Kidney epithelial cell (primary cell): ENCODE measurements around the gene GNB3. TPM values are rescaled to one million over a fixed set of nuclear protein-coding genes. Genes with fewer than 3 reads are reported as not detected.

Source experiments
- DNase-seq: peaks from one replicate; pipeline ENCODE4 v3.0.0-alpha.2; 2010; ENCODE audit warnings: low read depth
- H3K27me3 ChIP-seq: 2 replicates; pipeline ENCODE4 v1.6.0; 2011; ENCODE audit warnings: low read length; ENCODE audit not compliant: control insufficient read depth, insufficient read depth
- H3K36me3 ChIP-seq: 2 replicates; pipeline ENCODE4 v1.5.1; 2011; ENCODE audit warnings: low read length; ENCODE audit not compliant: control insufficient read depth, insufficient read depth
- H3K4me3 ChIP-seq: 2 replicates; pipeline ENCODE4 v1.5.1; 2011; ENCODE audit warnings: low read depth, mild to moderate bottlenecking, control low read depth, low read length
- total RNA-seq: library from RNA; depleted of rRNA; stranded (reverse); fragments of >200 nt; gene quantifications from 2 replicates; pipeline ENCODE4 v1.2.3, GENCODE V29; 2015
- TF ChIP-seq, protein P1 (sequence below): IDR thresholded peaks from 2 replicates; pipeline ENCODE4 v1.5.1; 2011; ENCODE audit warnings: mild to moderate bottlenecking, moderate library complexity, low read length, control low read depth, inconsistent platforms; ENCODE audit not compliant: insufficient read depth, poor library complexity, severe bottlenecking

GNB3 gene
- total RNA-seq, 1 donor from 2014 or later = 0.38 TPM

DNA sequence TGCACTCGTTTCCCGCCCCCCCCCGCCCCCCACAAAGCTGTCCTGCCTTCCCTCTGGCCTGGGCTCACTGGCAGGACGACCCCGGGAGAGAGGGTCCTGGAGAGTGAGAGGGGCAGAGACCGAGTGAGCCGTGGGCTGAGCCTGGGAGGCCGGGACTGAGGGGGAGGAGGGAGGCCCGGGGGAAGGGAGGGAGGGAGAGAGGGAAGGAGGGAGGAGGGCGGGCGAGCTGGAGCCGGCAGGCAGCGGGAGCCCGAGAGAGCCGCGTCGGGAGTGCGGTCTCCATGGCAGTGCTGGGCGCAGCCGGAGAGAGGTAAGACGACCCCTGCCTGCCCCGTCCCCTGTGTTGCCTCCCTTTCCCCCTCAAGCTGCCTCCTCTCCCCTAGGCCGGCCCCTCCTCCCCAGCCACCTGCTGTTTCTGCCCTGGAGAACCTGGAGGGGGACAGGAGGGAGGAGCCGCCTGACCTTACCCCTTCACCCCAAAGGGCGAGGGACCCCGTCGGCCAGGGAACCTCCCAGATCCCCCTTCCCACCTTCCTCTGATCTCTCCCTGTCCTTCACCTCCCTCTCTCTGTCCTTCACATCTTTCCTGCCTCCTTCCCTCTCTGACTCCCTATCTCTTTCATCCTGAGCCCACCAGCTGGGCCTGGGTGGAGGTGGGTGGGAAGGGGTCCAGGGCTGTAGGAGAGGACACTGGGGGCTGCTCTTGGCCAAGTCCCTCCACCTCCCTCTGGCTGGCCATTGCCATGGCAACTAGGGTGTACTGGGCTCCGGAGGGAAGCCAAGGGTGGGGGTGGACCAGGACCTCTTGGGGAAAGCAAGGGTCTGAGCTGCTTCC is 18.9 kb upstream of the GNB3 start, which contains the start of gene GPR162:
GPR162 (plus strand) TSS at position 231 of the 835 bp plus-strand sequence. CDS start 2,078 bp downstream, outside the sequence.
- DNase-seq = no peak
- Histone ChIP-seq H3K27me3 (peaks cover 22% of the 10 kb centered on the region), H3K4me3 (peak within 1 kb of the TSS; percentile 45), H3K36me3 (no peaks in the 10 kb centered on the region)
- TF ChIP-seq, protein P1, sequence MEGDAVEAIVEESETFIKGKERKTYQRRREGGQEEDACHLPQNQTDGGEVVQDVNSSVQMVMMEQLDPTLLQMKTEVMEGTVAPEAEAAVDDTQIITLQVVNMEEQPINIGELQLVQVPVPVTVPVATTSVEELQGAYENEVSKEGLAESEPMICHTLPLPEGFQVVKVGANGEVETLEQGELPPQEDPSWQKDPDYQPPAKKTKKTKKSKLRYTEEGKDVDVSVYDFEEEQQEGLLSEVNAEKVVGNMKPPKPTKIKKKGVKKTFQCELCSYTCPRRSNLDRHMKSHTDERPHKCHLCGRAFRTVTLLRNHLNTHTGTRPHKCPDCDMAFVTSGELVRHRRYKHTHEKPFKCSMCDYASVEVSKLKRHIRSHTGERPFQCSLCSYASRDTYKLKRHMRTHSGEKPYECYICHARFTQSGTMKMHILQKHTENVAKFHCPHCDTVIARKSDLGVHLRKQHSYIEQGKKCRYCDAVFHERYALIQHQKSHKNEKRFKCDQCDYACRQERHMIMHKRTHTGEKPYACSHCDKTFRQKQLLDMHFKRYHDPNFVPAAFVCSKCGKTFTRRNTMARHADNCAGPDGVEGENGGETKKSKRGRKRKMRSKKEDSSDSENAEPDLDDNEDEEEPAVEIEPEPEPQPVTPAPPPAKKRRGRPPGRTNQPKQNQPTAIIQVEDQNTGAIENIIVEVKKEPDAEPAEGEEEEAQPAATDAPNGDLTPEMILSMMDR = no peak

- Histone ChIP-seq H3K27me3 (peaks cover 22% of the 10 kb centered on the region), H3K36me3 (no peaks in the 10 kb centered on the region), H3K4me3 (no peak overlapping the region)
- no peak for DNase-seq
- TF ChIP-seq, protein P1 = no peak
Observed at GRCh38 chr12:6822426-6823135, 18.1 kb upstream of the GNB3 start.

GRCh38 chr12:6823182-6824084 is 17.3 kb upstream of the GNB3 start:
- DNase-seq = no peak
- H3K4me3 ChIP-seq = no peak overlapping the region
- TF ChIP-seq, protein P1 = no peak
- H3K27me3 ChIP-seq = peaks cover 22% of the 10 kb centered on the region
- H3K36me3 ChIP-seq = no peaks in the 10 kb centered on the region

- no peak overlapping the region for H3K4me3 ChIP-seq
- H3K27me3 ChIP-seq = peaks cover 22% of the 10 kb centered on the region
- no peak for DNase-seq
- TF ChIP-seq, protein P1 = no peak
- no peaks in the 10 kb centered on the region for H3K36me3 ChIP-seq
Observed at GRCh38 chr12:6824085-6824775, 16.5 kb upstream of the GNB3 start.

- H3K27me3 ChIP-seq = peaks cover 20% of the 10 kb centered on the region
- H3K36me3 ChIP-seq = no peaks in the 10 kb centered on the region
- DNase-seq = no peak
- no peak overlapping the region for H3K4me3 ChIP-seq
- TF ChIP-seq, protein P1 = no peak
Observed at GRCh38 chr12:6824901-6825381, 15.8 kb upstream of the GNB3 start.
